Activated T-helper 1 cell treated with anti-CD3 and anti-CD28 coated beads, Interleukin-12 subunit alpha, Interleukin-12 subunit beta, Interleukin-2, Interleukin-4 antibody, amounts not matched to agents 30 ng/mL and 10 ng/mL and 1 ng/mL, durations not matched to agents 14 hours and 24 hours and 36 hours (primary cell): ENCODE data around the gene HSPB6. TPM values are rescaled to one million over a fixed set of nuclear protein-coding genes. Genes with fewer than 3 reads are reported as not detected.
A peak's percentile ranks its signal among the peaks of the same experiment; 100 is the strongest.
"Not testable (repeated sequence)": the region's sequence is repeated elsewhere in the genome, so short reads cannot be mapped to it uniquely, and the experiment has no call there.

Experiments used
- DNase-seq: peaks from one replicate; pipeline ENCODE4 v3.0.0; 2021; ENCODE audit warnings: low spot score
- H3K27ac Mint-ChIP-seq: one replicate; pipeline ENCODE4 v1.8.0; 2021; ENCODE audit warnings: mild to moderate bottlenecking, mixed read lengths
- H3K27me3 Mint-ChIP-seq: one replicate; pipeline ENCODE4 v1.8.0; 2022; ENCODE audit warnings: mild to moderate bottlenecking, moderate library complexity, mixed read lengths; ENCODE audit not compliant: insufficient read depth
- H3K36me3 Mint-ChIP-seq: one replicate; pipeline ENCODE4 v1.8.0; 2021; ENCODE audit warnings: low read depth, mixed read lengths
- H3K4me1 Mint-ChIP-seq: one replicate; pipeline ENCODE4 v1.8.0; 2021; ENCODE audit warnings: low read depth, mixed read lengths
- H3K4me3 Mint-ChIP-seq: one replicate; pipeline ENCODE4 v1.8.0; 2021; ENCODE audit warnings: mild to moderate bottlenecking, moderate library complexity, mixed read lengths
- H3K9me3 Mint-ChIP-seq: one replicate; pipeline ENCODE4 v1.8.0; 2021; ENCODE audit warnings: mixed read lengths
- intact Hi-C: fragments of 100-400 bp; cut with micrococcal nuclease; formaldehyde crosslinking; loops from one replicate; pipeline ENCODE4 v1.15.1; 2024
- total RNA-seq: library from RNA; stranded (reverse); gene quantifications from 2 replicates; pipeline ENCODE4 v1.2.3, GENCODE V29; 2022

HSPB6 gene
- total RNA-seq, result 0.78 TPM in 1 of 2 replicates, not detected in the other

DNA sequence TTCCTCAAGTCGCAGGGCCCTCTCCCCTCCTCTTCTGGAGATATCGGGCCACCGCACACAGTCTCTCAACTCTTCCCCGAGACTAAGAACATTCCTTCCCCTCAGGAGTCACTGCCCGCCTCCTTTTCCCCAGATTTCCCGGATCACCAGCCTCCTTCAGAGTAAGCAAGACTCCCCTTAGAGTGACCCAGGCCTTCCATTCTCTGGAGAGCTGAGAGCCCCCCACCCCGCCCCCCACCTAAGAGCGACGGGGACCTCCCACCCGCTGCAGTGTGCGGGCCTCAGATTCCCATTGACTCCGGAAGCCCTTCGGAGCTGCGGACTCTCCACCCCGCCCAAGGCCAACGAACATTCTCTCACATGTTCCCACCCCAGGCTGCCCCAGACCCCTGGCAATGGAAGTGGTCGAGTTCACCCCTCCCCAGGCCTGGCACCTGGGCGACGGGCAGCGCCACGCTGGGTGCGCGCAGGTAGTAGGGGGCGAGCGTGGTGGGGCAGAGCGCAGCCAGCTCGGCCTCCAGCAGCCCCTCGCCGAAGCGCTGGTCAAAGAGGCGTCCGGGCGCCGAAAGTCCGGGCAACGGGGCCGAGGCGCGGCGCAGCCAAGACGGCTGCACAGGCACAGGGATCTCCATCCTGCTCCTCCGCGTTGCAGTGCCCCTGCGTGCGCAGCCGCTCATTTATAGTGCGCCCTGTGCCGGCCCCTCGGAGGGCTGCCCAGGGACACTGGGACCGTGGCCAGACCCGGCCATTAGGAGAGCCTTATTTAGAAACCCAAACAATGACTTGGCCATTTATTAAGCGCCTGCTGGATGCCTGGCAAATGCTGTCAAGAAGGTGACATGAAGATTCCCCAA is at the start of gene HSPB6:
Gene HSPB6 (minus strand): TSS at position 653 of the 854 bp plus-strand sequence. CDS start 21 bp downstream, at position 632.
- Mint-ChIP-seq H3K27me3 (no peaks in the 10 kb centered on the region), H3K4me1 (peaks cover 29% of the 10 kb centered on the region), H3K27ac (peak within 1 kb of the TSS; percentile 90), H3K9me3 (no peaks in the 10 kb centered on the region), H3K36me3 (peaks cover 19% of the 10 kb centered on the region), H3K4me3 (peak within 1 kb of the TSS; percentile 89)
- intact Hi-C loops, result loop anchor here (5.0 kb wide), 1 partner anchor 209 kb away; the partner anchor contains the start of gene TMEM147
- no peak for DNase-seq

DNA sequence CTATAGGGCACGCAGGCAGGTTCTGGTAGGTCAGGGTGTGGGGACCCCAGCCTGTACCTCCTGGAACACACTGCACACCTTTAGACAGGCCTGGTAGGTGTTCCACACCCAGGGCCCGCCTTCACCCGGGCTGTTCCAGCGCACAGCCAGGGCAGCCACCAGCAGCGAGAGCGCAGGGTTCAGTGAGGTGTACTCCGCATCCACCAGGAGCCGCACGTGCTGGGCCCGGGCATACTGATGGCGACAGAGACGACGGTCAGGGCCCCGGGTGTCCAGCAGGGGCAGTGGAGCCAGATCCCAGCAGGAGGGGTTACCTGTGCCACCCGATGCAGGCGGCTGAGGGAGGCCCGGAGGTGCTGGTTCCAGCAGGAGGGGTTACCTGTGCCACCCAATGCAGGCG is 49.8 kb upstream of the HSPB6 start:
- intact Hi-C loops, result no loop called here
- DNase-seq, result no peak
- Mint-ChIP-seq H3K4me3 (no peak overlapping the region), H3K27ac (no peak overlapping the region), H3K36me3 (no peaks in the 10 kb centered on the region), H3K27me3 (peaks cover 5% of the 10 kb centered on the region), H3K4me1 (peaks cover 10% of the 10 kb centered on the region), H3K9me3 (no peaks in the 10 kb centered on the region)

- intact Hi-C loops, result no loop called here
- Mint-ChIP-seq H3K4me3 (no peak overlapping the region), H3K27ac (no peak overlapping the region), H3K9me3 (no peaks in the 10 kb centered on the region), H3K27me3 (peaks cover 5% of the 10 kb centered on the region), H3K4me1 (peaks cover 10% of the 10 kb centered on the region), H3K36me3 (no peaks in the 10 kb centered on the region)
- no peak for DNase-seq
Observed at GRCh38 chr19:35805526-35806102, 48.8 kb upstream of the HSPB6 start.

GRCh38 chr19:35801828-35802227 is 45.0 kb upstream of the HSPB6 start:
- H3K4me3 Mint-ChIP-seq, result no peak overlapping the region
- H3K4me1 Mint-ChIP-seq, result peaks cover 10% of the 10 kb centered on the region
- no peak overlapping the region for H3K27ac Mint-ChIP-seq
- H3K9me3 Mint-ChIP-seq, result no peaks in the 10 kb centered on the region
- no peak for DNase-seq
- H3K36me3 Mint-ChIP-seq, result no peaks in the 10 kb centered on the region
- intact Hi-C loops, result no loop called here
- H3K27me3 Mint-ChIP-seq, result peaks cover 25% of the 10 kb centered on the region

DNA sequence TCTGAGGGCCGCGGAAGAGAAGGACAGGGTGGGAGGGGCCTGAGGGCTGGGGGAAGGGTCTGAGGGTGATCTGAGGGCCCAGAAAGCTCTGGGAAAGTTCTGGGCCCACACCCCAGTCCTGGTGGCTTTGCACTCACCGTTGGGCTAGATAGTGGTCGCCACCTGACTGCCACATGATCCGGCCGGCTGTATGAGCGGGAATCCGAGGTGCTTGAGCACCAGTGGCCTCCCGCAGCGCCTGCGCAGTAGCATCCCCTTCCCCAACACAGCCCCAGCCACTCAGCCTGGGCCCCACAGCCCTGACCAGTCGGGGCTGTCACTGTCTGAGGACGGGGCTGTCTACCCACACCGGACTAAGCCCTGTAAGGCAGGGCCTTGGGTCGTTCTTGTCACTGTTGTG is 40.8 kb upstream of the HSPB6 start:
- intact Hi-C loops, result no loop called here
- DNase-seq, result no peak
- Mint-ChIP-seq H3K4me3 (no peak overlapping the region), H3K27me3 (peaks cover 32% of the 10 kb centered on the region), H3K4me1 (no peaks in the 10 kb centered on the region), H3K27ac (no peak overlapping the region), H3K9me3 (no peaks in the 10 kb centered on the region), H3K36me3 (no peaks in the 10 kb centered on the region)

- DNase-seq, result no peak
- Mint-ChIP-seq H3K4me1 (no peaks in the 10 kb centered on the region), H3K27ac (no peak overlapping the region), H3K36me3 (no peaks in the 10 kb centered on the region), H3K9me3 (no peaks in the 10 kb centered on the region), H3K27me3 (peaks cover 32% of the 10 kb centered on the region), H3K4me3 (no peak overlapping the region)
- intact Hi-C loops, result no loop called here
Observed at GRCh38 chr19:35796645-35797542, 40.1 kb upstream of the HSPB6 start.

- H3K9me3 Mint-ChIP-seq, H3K27ac Mint-ChIP-seq, DNase-seq, H3K4me1 Mint-ChIP-seq, H3K36me3 Mint-ChIP-seq, H3K4me3 Mint-ChIP-seq, intact Hi-C loops: not testable (repeated sequence)
- H3K27me3 Mint-ChIP-seq, result peaks cover 32% of the 10 kb centered on the region
Observed at GRCh38 chr19:35795564-35795963, 38.7 kb upstream of the HSPB6 start.

DNA sequence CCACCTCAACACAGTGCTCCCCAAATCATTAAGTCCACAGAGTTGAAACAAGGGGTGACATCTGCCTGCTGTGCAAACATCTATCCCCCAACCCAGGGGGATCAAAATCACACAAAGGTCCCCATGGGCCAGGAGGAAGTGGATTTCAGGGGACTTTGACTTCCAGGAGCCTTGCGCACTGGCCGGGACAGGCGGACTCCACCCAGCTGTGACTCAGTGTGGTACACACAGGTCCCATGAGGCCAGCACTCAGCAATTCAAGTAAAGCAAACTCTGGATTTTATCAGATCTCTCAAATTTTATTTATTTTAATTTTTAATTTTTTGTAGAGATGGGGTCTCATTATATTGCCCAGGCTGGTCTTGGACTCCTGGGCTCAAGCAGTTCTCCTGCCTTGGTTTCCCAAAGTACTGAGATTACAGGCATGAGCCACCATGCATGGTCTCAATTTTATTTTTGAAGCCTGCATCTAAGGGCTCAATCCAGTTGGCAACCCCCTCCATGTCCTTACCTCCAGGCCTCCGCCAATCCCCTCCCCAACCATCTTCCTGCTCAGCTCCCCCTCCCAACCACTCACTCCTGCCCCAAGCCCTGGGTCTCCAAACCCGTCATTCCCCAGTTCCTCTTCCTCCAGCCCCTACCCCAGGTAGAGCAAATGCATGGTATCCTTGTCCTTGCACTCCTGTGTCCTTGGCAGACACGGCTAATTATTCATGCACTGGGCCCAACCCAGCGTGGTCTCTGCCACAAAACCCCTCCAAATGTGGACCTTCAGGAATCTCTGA is 36.7 kb upstream of the HSPB6 start:
- Mint-ChIP-seq H3K4me1 (no peaks in the 10 kb centered on the region), H3K9me3 (no peaks in the 10 kb centered on the region), H3K27me3 (peaks cover 25% of the 10 kb centered on the region), H3K36me3 (no peaks in the 10 kb centered on the region), H3K27ac (no peak overlapping the region), H3K4me3 (no peak overlapping the region)
- no peak for DNase-seq
- intact Hi-C loops, result no loop called here

- DNase-seq, result no peak
- Mint-ChIP-seq H3K36me3 (no peaks in the 10 kb centered on the region), H3K27ac (no peak overlapping the region), H3K9me3 (no peaks in the 10 kb centered on the region), H3K4me1 (no peaks in the 10 kb centered on the region), H3K4me3 (no peak overlapping the region), H3K27me3 (peaks cover 20% of the 10 kb centered on the region)
- intact Hi-C loops, result no loop called here
Observed at GRCh38 chr19:35792888-35793287, 36.1 kb upstream of the HSPB6 start.

- H3K36me3 Mint-ChIP-seq, result no peaks in the 10 kb centered on the region
- no peak overlapping the region for H3K27ac Mint-ChIP-seq
- H3K4me3 Mint-ChIP-seq, result no peak overlapping the region
- H3K27me3 Mint-ChIP-seq, result peaks cover 17% of the 10 kb centered on the region
- no peaks in the 10 kb centered on the region for H3K4me1 Mint-ChIP-seq
- intact Hi-C loops, result no loop called here
- H3K9me3 Mint-ChIP-seq, result no peaks in the 10 kb centered on the region
- DNase-seq, result no peak
Observed at GRCh38 chr19:35792312-35792711, 35.5 kb upstream of the HSPB6 start.

- Mint-ChIP-seq H3K4me3 (no peak overlapping the region), H3K27ac (no peak overlapping the region), H3K4me1 (no peaks in the 10 kb centered on the region), H3K27me3 (peaks cover 12% of the 10 kb centered on the region), H3K36me3 (no peaks in the 10 kb centered on the region), H3K9me3 (no peaks in the 10 kb centered on the region)
- DNase-seq, result no peak
- intact Hi-C loops, result no loop called here
Observed at GRCh38 chr19:35791814-35792279, 35.0 kb upstream of the HSPB6 start.
